CD4-positive, alpha-beta T cell treated with Interferon alpha-2 for 1 hour (primary cell): ENCODE measurements around the gene SACM1L.
A peak's percentile ranks its signal among the peaks of the same experiment; 100 is the strongest.
"Not testable (repeated sequence)": the region's sequence is repeated elsewhere in the genome, so short reads cannot be mapped to it uniquely, and the experiment has no call there.

Experiments used
- DNase-seq, 2 donors: peaks; one replicate each; pipeline ENCODE4 v3.0.0-alpha.2; 2020 to 2022

Gene SACM1L

DNA sequence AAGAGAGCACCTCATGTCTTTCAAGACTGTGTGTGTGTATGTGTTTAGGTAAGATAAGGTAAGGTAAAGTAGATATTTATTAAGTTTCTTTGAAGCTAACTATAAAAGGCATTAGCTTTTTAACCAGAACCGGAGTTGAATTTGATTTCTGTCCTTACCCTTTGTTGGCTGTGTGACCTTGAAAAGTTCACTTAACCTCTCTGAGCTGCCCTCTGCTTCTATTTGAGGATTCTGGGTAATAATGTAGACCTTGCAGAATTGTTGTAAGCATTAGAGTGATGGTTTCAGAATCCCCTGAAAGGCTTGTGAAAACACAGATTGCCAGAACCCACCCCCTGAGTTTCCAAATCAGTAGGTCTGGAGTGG, 21.6 kb upstream of the SACM1L start:
- DNase-seq, result no peak

DNA sequence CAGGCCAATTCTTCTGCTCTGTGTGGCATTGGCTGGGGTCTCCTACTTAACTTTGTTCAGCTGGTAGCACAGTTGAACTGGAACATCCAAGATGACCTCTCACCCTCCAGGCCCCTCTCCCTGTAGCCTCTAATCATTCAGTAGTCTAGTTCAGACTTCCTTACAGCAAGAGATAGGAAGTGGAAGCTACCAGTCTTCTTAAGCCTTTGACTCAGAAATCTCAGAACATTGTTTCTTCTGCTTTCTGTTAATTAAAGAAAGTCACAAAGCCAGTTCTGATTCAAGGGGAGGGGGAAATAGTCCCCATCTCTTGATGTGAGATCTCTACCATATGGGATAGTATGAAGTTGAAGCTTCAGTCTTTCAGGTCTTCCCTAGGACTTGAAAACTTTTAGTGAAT, 18.8 kb upstream of the SACM1L start:
- DNase-seq, result no peak

- DNase-seq, result no peak
Measured at GRCh38 chr3:45670991-45671390, 18.2 kb upstream of the SACM1L start.

DNA sequence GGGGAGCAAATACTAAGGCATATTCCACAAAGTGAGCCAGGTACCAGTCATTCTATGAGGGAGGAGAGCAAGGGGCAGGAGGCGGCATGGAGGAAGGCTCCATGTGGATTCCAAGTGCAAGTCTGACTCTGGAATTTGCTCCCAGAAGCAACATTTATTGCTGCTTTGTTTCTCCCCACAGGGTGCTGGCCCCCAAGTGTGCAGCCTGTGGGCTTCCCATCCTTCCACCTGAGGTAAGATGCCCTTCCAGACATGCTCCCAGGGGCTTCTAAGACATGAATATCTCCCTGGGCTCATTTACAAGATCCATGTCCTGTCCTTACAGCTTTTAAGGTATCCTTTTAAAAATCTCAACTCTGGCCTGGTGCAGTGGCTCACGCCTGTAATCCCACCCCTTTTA, 15.9 kb upstream of the SACM1L start:
- no peak for DNase-seq

- DNase-seq, result no peak
Measured at GRCh38 chr3:45676325-45677032, 12.7 kb upstream of the SACM1L start.

- peak; percentile 54 to 68 for DNase-seq
Measured at GRCh38 chr3:45677033-45677446, 12.2 kb upstream of the SACM1L start.

DNA sequence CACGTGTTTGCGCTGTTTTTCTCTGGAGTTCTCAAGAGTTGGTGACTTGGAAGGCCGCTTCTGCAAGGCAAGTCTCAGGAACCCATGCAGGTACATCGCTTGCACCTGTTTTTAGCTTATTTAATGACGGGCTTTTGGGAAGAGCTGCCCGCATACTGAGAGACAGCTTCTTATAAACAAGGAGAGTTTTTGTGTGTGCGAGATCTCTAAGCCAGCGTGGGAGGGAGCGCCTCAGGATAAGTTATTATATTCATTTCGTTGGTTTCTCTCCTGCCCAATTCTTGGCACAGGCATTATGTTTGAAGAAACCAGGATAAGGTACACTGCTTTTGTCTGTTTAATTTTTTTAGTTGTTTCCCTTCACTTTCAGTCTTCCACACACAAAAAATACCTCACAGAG, 11.4 kb upstream of the SACM1L start:
- no peak for DNase-seq

DNA sequence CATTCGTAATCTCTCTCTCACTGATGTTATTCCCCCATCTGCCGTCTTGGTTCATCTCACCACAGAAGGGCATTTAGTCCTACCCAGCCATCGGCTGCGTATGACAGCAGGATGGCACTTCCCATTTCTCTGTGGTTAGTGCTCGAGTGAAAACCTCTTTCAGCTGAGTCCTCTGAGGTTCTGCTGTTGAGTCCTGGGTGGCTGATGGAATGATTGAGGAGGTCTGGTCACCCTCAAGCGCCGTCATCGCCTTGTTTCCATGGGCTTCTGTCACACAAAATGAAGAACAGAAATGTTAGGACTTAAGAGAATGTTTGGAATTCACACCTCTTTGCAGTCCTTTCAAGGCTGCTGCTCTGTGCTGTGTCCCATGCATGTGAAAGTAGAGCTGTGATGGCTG, 9.4 kb upstream of the SACM1L start:
- DNase-seq, result no peak

DNA sequence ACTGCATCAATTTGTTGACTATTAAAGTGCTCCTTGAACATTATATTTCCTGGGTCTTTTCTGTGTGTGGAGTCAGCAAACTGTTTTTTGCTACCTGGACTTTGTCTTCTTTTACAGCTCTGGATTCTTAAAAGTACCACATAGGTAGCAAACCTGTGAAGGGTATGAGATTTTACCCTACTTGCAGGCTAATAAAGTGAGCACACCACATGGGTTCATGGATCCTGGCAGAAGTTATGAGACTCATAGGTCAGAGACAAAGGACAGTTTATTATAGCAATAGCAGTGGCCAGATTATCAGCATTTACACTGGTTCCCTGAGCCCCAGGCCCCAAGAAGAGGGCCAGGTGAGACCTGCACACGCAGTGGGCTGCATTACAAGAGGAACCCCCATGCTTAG, 8.0 kb upstream of the SACM1L start:
- DNase-seq, result no peak

DNA sequence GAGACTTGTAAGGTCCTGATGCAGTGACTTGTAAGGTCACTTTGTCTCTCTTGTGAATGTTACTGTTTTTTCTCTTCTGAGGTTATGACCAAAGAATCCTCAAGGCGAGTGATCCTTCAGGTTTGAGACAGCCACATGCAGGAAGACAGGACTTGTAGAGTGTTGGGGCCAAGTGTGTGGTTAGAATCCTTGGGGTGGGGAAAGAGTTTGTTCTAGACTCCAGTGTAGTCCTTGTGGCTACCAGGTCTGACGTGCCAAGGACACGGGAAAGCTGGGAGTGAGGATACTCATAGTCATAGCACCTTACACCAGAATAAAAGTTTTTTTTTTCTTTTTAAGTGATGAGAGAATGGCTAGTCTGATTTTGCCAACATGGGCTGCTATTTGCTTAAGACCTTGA, 7.3 kb upstream of the SACM1L start:
- DNase-seq, result no peak

- DNase-seq, result no peak
Measured at GRCh38 chr3:45682311-45682710, 6.9 kb upstream of the SACM1L start.

DNA sequence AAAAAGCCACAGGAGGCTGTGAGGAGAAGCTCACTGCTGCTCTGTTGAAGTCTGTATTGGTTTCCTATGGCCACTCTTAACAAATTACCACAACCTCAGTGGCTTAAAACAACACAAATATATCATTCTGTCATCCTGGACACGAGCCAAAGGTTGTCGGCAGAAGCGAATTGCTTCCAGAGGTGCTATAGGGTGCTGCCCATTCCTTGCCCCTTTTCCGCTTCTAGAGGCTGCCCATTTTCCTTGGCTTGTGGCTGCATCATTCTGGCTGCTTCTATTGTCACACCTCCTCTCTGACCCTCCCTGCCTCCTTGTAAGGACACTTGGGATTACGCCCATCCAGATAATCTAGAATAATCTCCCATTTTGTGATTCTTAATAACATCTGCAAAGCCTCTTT, 6.4 kb upstream of the SACM1L start:
- no peak for DNase-seq

DNA sequence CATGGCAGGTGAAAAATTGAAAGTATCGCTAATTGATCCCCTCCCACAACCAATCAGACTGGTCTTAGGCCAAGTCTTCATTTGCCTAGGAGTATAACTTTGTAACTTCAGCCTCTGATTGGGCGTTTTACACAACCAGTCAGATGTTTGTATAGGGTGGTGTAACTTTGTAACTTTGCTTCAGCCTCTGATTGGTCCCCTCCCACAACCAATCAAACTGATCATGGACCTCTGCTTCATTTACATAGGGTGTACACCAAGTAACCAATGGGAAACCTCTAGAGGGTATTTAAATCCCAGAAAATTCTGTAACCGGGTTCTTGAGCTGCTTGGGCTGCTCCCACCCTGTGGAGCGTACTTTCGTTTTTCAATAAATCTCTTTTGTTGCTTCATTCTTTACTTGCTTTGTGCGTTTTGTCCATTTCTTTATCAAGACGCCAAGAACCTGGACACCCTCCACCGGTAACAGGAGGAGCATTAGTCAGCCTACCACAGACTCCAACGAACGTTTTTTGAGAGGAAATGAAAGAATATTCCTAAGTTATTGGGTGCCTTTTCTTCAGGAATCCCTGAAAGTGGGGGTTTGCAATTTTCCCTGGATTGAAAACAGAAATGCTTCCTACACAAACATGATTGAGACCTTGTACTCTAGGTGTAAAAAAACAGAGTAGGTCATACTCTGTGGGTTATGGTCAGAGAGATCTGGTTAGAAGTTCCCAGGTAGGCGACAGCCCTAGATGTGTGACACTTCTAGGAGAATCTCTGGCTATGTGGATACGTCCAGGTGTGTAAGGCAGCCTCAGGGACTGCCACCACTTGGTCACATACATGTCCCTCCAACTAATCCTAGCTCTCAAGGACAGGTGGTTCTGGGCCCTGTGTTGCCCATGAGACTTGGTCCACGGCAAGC, 5.5 kb upstream of the SACM1L start:
- no peak for DNase-seq

DNA sequence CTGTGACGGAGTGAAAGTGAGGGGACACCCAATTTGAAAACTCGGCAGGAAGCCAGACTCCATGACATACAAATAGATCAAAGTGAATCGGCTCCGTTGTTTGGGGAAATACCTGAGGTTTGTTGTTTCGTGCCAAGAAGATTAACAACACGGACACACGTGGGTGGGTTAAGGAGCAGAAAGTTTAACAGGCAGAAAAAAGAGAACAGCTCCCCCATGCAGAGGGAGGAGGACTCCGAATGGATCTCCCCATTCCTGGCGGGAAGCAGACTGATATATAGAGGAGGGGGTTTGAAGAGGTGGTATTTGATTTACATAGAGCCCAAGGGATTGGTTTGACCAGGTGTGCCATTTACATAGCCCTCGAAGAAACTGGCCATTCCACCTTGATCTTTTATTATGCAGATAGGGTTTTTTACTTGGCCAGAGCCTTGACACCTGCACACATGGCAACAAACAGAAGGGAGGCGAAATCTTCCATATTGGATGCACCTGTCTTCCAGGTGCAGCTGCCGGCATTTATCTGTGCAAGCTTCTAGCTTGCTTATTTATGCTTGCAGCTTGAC, 4.8 kb upstream of the SACM1L start:
- DNase-seq, result no peak

GRCh38 chr3:45685722-45686121, 3.5 kb upstream of the SACM1L start:
- not testable (repeated sequence) for DNase-seq

DNA sequence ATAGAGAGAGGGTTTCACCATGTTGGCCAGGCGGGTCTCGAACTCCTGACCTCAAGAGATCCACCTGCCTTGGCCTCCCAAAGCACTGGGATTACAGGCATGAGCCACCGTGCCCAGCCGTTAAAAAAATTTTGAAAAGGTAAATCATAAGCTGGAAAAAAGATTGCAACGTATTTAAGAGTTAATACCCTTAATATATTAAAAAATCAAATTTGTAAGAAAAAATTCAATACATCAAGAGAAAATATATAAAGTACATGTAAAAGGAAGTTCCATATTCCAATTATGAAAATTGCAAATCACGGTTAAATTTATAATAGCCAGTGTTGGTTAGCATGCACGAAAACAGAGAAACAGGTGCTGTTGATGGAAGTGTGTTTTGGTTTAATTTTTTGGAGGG, 2.3 kb upstream of the SACM1L start:
- DNase-seq, result no peak

GRCh38 chr3:45687828-45688193, 1.4 kb upstream of the SACM1L start:
- no peak for DNase-seq

GRCh38 chr3:45688194-45688881, 858 bp upstream of the SACM1L start:
- DNase-seq, result peak in 1 of 2 donors; percentile 40

- DNase-seq, result peak in 1 of 2 donors; percentile 29
Measured at GRCh38 chr3:45689787-45690145, 570 bp downstream of the SACM1L start.

DNA sequence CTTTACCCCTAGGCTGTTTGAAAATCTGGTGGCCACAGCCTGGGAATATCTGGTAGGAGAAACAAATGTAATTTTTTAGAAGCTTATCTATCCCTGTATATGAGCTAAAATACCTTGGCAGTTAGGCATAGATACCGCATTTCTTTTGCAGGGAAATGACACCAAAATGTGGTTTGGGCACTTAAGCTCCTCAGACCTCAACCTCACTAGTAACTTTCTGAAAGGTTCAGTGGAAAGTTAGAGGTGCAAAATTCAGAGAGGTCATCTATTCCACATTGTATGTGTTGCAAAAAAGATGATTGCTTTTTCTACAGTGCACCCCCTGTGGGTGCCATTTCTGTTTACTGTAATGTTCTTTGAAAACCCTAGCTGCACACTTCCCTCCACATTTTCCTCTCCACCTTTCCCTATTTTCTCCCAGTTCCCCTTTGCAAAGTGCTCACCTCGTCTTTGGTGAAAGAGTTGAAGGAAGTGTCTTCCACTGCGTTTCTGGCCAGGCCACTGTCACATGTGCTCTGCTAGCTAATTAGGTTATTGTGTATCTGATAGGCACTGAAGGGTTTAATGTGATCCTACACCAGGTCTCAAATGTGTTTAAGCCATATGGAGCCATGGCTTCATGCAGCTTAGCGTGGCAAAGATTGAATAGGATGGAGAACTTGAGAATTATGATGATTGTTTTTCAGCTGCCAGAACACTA, 1.3 kb downstream of the SACM1L start:
- peak in 1 of 2 donors; percentile 25 for DNase-seq

DNA sequence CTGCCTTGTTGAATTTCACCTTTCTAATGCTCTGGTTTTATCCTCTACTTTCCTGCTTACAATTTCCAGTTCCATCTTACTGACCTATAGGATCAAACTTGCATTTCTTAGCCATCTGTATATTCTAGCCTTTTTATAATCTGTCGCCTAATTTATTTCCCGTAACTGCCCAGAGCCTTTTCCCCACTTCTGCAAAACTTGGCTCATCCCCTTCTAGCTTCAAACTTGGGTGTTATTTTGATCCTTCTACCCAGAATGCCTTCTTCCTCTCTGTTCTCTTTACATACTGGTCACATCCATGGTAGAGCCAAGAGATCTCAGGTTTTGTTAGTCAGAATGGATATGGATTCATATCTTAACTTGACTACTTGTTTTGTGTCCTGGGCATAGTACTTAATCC, 2.6 kb downstream of the SACM1L start:
- no peak for DNase-seq

GRCh38 chr3:45692866-45693265, 3.7 kb downstream of the SACM1L start:
- no peak for DNase-seq
